Choroid plexus epithelial cell (primary cell): ENCODE measurements around the gene MOCS3.

Source experiments
- DNase-seq: peaks from one replicate; pipeline ENCODE4 v3.0.0-alpha.2; 2010; ENCODE audit warnings: low read depth
- H3K4me3 ChIP-seq: 2 replicates; pipeline ENCODE4 v1.5.1; 2011; ENCODE audit warnings: low read depth, mild to moderate bottlenecking, control low read depth, low read length, moderate library complexity
- CTCF ChIP-seq: conservative IDR thresholded peaks from 2 replicates; pipeline ENCODE4 v1.5.1; 2011; ENCODE audit warnings: low read depth, mild to moderate bottlenecking, control low read depth, inconsistent platforms, low read length, moderate library complexity

MOCS3 gene

GRCh38 chr20:51003753-51004152 is 45.1 kb downstream of the MOCS3 start:
- no peak for TF ChIP-seq CTCF
- no peak overlapping the region for H3K4me3 ChIP-seq
- DNase-seq: no peak

DNA sequence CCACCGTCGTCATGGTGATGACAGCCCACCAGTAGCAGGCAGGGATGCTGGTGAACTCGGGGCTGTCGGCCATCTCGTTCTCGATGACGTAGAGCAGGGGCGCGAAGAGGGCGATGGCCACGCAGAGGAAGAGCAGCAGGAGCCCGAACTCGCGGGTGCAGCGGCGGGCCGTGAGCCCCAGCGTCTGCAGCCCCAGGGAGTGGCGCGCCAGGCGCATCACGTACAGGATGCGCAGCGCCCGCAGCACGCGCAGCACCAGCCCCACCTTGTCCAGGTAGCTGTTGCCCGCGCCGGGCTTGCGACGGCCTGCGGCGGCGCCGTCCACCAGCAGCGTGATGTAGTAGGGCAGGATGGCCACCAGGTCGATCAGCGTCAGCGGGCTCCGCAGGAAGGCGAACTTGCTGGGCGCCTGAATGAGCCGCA is 45.7 kb downstream of the MOCS3 start:
- DNase-seq: no peak
- TF ChIP-seq CTCF: no peak
- no peak overlapping the region for H3K4me3 ChIP-seq

DNA sequence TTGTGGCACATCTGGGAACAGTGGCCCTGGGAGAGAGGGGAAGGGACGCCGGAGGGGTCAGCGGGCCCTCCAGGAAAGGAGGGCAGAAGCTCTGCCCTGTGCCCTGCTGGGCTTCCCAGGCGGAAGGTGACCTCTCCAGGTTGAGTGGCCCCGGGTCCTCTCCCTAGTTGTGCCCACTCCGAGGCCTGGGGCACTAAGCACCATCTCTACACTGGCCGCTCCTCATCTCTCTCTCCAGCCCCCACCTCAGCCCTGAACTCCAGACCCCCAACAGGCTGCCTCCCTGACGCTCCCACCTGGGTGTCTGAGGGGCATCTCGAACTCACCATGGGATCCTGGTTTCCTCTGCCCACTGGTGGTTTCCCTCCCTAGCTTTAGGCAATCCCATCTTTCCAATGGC is 46.2 kb downstream of the MOCS3 start:
- DNase-seq: no peak
- no peak for TF ChIP-seq CTCF

DNA sequence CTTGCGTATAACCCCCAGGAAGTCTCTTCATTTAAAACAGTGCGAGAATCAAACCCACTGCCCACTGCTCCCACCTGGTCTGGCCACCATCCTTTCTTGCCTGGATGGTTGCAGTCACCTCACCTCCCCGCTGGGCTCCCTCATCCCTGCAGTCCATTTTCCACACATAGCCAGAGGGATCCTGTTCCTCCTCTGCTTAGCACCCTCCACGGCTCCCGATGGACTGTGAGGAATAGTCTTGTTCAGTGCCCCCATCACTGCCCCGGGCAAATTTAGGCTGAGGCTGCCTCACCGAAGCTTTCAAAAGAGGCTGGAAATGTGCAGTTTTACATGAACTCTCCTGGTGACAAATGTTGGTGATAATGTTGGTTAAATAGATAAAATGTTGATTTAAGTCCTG is 46.6 kb downstream of the MOCS3 start:
- DNase-seq: no peak
- no peak overlapping the region for H3K4me3 ChIP-seq
- TF ChIP-seq CTCF: no peak

More for the DNA sequence above, 46.2 kb downstream of the MOCS3 start:
- H3K4me3 ChIP-seq: no peak overlapping the region

- no peak overlapping the region for H3K4me3 ChIP-seq
- DNase-seq: no peak
- no peak for TF ChIP-seq CTCF
Measured at GRCh38 chr20:51008718-51009117, 50.1 kb downstream of the MOCS3 start.

- H3K4me3 ChIP-seq: no peak overlapping the region
- no peak for TF ChIP-seq CTCF
- DNase-seq: no peak
Measured at GRCh38 chr20:51009303-51010042, 50.9 kb downstream of the MOCS3 start.

DNA sequence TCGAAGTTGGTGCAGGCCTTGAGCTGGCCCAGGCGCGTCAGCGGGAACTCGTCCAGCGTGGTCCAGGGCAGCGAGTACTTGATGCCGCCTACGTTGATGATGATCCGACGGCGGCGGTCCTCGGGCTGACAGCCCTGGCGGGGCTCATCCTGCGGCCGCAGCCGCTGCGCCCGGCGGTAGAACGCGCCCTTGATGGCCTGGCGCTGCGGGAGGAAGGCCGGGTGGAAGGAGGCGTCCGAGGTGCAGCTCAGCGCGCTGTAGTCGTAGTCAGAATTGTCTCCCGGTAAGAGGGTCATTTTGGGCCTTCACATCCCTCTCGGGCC is 51.4 kb downstream of the MOCS3 start:
- DNase-seq: no peak
- no peak overlapping the region for H3K4me3 ChIP-seq
- TF ChIP-seq CTCF: no peak
